Measurements from ENCODE around the gene PRR20G. TPM values are rescaled to one million over a fixed set of nuclear protein-coding genes. Genes with fewer than 3 reads are reported as not detected.

Gene PRR20G
- polyA plus RNA-seq, 3 donors, result not detected

DNA sequence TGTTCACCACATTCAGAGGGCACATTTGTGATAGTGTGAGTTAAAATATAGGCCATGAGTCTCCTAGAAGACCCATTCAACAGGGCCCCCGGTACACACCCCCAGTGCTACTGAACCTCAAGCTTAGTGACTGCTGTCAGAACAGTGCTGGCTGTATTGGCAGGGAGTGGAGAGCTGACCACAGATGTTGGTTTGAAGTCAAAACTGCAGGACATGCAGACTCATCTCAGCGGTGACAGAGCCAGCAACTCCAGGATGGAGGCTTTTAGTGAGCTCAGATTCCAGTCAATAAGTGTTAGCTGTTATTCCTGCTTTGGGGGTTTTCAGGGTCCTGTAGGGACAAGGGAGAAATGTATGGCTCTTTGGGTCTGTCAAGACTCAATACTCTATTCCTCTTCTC lies 29.1 kb downstream of the PRR20G start:
- H3K27me3 Mint-ChIP-seq (ENCODE audit: low read depth in 3 of 3), result peaks cover 0 to 2% (median 2%) of the 10 kb centered on the region in 3 donors
- peak overlapping the region in 1 of 7 donors; percentile 61 for H3K27ac Mint-ChIP-seq
- H3K9me3 Mint-ChIP-seq, result no peaks in the 10 kb centered on the region
- no peaks in the 10 kb centered on the region for H3K4me1 Mint-ChIP-seq
- Histone ChIP-seq H3K36me3 (replicated peaks in 1 of 2; ENCODE audit: control insufficient read depth in 1 of 2, insufficient read depth in 2 of 2, low read length in 2 of 2) (no peaks in the 10 kb centered on the region), H3K27ac (ENCODE audit: low read depth in 1 of 2, low read length in 2 of 2) (no peak overlapping the region), H3K4me3 (replicated peaks in 1 of 3; ENCODE audit: low read depth in 2 of 3, low read length in 3 of 3) (no peak overlapping the region), H3K27me3 (ENCODE audit: control insufficient read depth in 2 of 2, insufficient read depth in 2 of 2, low read length in 2 of 2) (no peaks in the 10 kb centered on the region), H3K9me3 (replicated peaks in 1 of 2; ENCODE audit: control insufficient read depth in 1 of 2, insufficient read depth in 1 of 2, low read length in 2 of 2) (no peaks in the 10 kb centered on the region), H3K4me1 (ENCODE audit: control insufficient read depth in 1 of 2, insufficient read depth in 2 of 2, low read length in 2 of 2) (no peaks in the 10 kb centered on the region), H3K9ac (ENCODE audit: insufficient read depth, low read length, poor library complexity, severe bottlenecking) (no peak overlapping the region), H2AFZ (ENCODE audit: insufficient read depth, low read depth, low read length, poor library complexity, severe bottlenecking) (no peak overlapping the region), H4K20me1 (ENCODE audit: insufficient read depth, low read length) (no peaks in the 10 kb centered on the region), H3K79me2 (ENCODE audit: insufficient read depth, low read length) (no peaks in the 10 kb centered on the region), H3K4me2 (replicated peaks; ENCODE audit: extremely low read depth, low read length, poor library complexity, severe bottlenecking) (no peak overlapping the region)
- intact Hi-C loops (cut with micrococcal nuclease), result no loop called here
- WGBS (ENCODE audit: insufficient coverage), result 100% methylated on average over 2 of the region's 2 CpGs
- no peak overlapping the region for H3K4me3 Mint-ChIP-seq
- no peak for TF ChIP-seq CTCF (IDR thresholded peaks at IDR 0.05)
- H3K36me3 Mint-ChIP-seq, result no peaks in the 10 kb centered on the region
- DNase-seq, result no peak

DNA sequence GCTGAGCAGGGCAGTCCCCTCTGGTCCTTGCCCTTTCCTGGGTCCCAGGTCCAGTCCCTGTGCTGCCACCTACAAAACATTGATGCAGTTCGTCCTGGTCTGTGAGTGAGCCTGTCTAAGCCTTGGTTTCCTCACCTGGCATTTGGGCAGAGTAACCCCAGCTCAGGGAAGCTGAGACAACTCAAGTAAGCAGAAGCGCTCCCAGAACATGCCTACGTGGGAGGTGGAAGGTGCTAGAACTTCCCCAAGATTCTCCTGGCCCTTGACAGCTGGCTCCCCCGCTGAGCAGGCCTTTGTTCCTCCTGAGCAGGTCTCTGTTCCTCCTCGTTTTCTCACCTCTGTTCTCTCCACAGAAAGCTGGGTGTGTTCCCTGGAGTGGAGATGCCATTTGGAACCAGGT lies 30.5 kb downstream of the PRR20G start:
- no peaks in the 10 kb centered on the region for H3K36me3 Mint-ChIP-seq

More for the DNA sequence above, 30.5 kb downstream of the PRR20G start:
- Mint-ChIP-seq H3K27me3 (ENCODE audit: low read depth in 3 of 3) (peaks cover 0 to 4% (median 2%) of the 10 kb centered on the region in 3 donors), H3K27ac (no peak overlapping the region), H3K9me3 (peaks cover 0 to 2% (median 0%) of the 10 kb centered on the region in 7 donors), H3K4me3 (no peak overlapping the region), H3K4me1 (no peaks in the 10 kb centered on the region)
- H3K9me3 ChIP-seq (replicated peaks in 1 of 2; ENCODE audit: control insufficient read depth in 1 of 2, insufficient read depth in 1 of 2, low read length in 2 of 2), result no peaks in the 10 kb centered on the region
- no peak overlapping the region for H3K4me2 ChIP-seq (replicated peaks; ENCODE audit: extremely low read depth, low read length, poor library complexity, severe bottlenecking)
- intact Hi-C loops (cut with micrococcal nuclease), result no loop called here
- H3K9ac ChIP-seq (ENCODE audit: insufficient read depth, low read length, poor library complexity, severe bottlenecking), result no peak overlapping the region
- no peaks in the 10 kb centered on the region for H4K20me1 ChIP-seq (ENCODE audit: insufficient read depth, low read length)
- no peak for DNase-seq
- no peak overlapping the region for H3K4me3 ChIP-seq (replicated peaks in 1 of 3; ENCODE audit: low read depth in 2 of 3, low read length in 3 of 3)
- H3K27ac ChIP-seq (ENCODE audit: low read depth in 1 of 2, low read length in 2 of 2), result no peak overlapping the region
- H3K4me1 ChIP-seq (ENCODE audit: control insufficient read depth in 1 of 2, insufficient read depth in 2 of 2, low read length in 2 of 2), result no peaks in the 10 kb centered on the region
- no peaks in the 10 kb centered on the region for H3K27me3 ChIP-seq (ENCODE audit: control insufficient read depth in 2 of 2, insufficient read depth in 2 of 2, low read length in 2 of 2)
- H2AFZ ChIP-seq (ENCODE audit: insufficient read depth, low read depth, low read length, poor library complexity, severe bottlenecking), result no peak overlapping the region
- WGBS (ENCODE audit: insufficient coverage), result 73% methylated on average over 2 of the region's 5 CpGs
- TF ChIP-seq CTCF (IDR thresholded peaks at IDR 0.05), result no peak
- no peaks in the 10 kb centered on the region for H3K79me2 ChIP-seq (ENCODE audit: insufficient read depth, low read length)
- no peaks in the 10 kb centered on the region for H3K36me3 ChIP-seq (replicated peaks in 1 of 2; ENCODE audit: control insufficient read depth in 1 of 2, insufficient read depth in 2 of 2, low read length in 2 of 2)

Data from CD14-positive monocyte (primary cell).